ENCODE results near the gene GNB1.

DNA sequence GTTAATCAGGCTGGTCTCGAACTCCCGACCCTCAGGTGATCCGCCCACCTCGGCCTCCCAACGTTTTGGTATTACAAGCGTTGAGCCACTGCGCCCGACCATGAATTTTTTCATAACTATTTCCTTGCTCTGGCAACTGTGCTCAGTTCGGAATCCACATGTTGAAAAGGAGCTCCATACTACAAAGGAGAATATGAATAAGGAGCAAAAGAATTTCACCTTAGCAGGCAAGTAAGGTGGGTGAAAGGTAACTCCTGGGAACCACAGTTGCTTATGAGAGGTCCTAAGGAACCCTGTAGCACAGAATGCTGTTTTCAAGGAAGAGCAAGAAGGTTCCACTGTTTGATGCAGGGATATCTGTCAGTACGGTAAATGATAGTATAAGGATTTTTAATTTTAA, 82.7 kb downstream of the GNB1 start:
- TF ChIP-seq POLR2A (IDR thresholded peaks at IDR 0.05), result no peak
- TF ChIP-seq, protein P1, sequence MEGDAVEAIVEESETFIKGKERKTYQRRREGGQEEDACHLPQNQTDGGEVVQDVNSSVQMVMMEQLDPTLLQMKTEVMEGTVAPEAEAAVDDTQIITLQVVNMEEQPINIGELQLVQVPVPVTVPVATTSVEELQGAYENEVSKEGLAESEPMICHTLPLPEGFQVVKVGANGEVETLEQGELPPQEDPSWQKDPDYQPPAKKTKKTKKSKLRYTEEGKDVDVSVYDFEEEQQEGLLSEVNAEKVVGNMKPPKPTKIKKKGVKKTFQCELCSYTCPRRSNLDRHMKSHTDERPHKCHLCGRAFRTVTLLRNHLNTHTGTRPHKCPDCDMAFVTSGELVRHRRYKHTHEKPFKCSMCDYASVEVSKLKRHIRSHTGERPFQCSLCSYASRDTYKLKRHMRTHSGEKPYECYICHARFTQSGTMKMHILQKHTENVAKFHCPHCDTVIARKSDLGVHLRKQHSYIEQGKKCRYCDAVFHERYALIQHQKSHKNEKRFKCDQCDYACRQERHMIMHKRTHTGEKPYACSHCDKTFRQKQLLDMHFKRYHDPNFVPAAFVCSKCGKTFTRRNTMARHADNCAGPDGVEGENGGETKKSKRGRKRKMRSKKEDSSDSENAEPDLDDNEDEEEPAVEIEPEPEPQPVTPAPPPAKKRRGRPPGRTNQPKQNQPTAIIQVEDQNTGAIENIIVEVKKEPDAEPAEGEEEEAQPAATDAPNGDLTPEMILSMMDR (IDR thresholded peaks at IDR 0.05), result no peak

Data from adrenal gland (tissue), 5 donors.